Mesenchymal stem cell (in vitro differentiated cells and primary cell): ENCODE data around the gene RILP.

ENCODE experiments used
- DNase-seq: peaks from one replicate; pipeline ENCODE4 v3.0.0-alpha.2; 2013
- H2AFZ ChIP-seq: one replicate; pipeline ENCODE4 v1.6.1; 2013; ENCODE audit warnings: low read depth, mild to moderate bottlenecking, control low read depth, inconsistent platforms, low read length, moderate library complexity
- H2AK5ac ChIP-seq: 2 replicates; pipeline ENCODE4 v1.6.1; 2013; ENCODE audit warnings: low read length, moderate library complexity, mild to moderate bottlenecking, inconsistent platforms; ENCODE audit not compliant: severe bottlenecking
- H2BK120ac ChIP-seq: one replicate; pipeline ENCODE4 v1.6.1; 2013; ENCODE audit warnings: low read depth, mild to moderate bottlenecking, inconsistent platforms, low read length, moderate library complexity
- H2BK12ac ChIP-seq, 2 experiments: one replicate each; pipeline ENCODE4 v1.6.1; 2013; ENCODE audit warnings: inconsistent platforms in 2 of 2, low read length in 2 of 2, mild to moderate bottlenecking in 2 of 2, moderate library complexity in 2 of 2, control low read depth in 1 of 2
- H2BK15ac ChIP-seq: one replicate; pipeline ENCODE4 v1.6.1; 2013; ENCODE audit warnings: mild to moderate bottlenecking, low read depth, inconsistent platforms; ENCODE audit not compliant: poor library complexity, severe bottlenecking
- H2BK5ac ChIP-seq: 2 replicates; pipeline ENCODE4 v1.6.1; 2013; ENCODE audit warnings: low read depth, mild to moderate bottlenecking, low read length, control low read depth, inconsistent platforms; ENCODE audit not compliant: poor library complexity, severe bottlenecking
- H3K14ac ChIP-seq, 2 experiments: one replicate each; pipeline ENCODE4 v1.6.1; 2013; ENCODE audit warnings: inconsistent platforms in 2 of 2, low read length in 2 of 2, control low read depth in 1 of 2, mild to moderate bottlenecking in 1 of 2, moderate library complexity in 1 of 2
- H3K18ac ChIP-seq, 2 experiments: one replicate each; pipeline ENCODE4 v1.6.1; 2013; ENCODE audit warnings: inconsistent platforms in 2 of 2, low read length in 2 of 2, control low read depth in 1 of 2, low read depth in 1 of 2, mild to moderate bottlenecking in 1 of 2
- H3K23ac ChIP-seq, 2 experiments: one replicate each; pipeline ENCODE4 v1.6.1; 2013; ENCODE audit warnings: inconsistent platforms in 2 of 2, low read length in 2 of 2, mild to moderate bottlenecking in 2 of 2, moderate library complexity in 2 of 2, control low read depth in 1 of 2
- H3K27ac ChIP-seq: 2 replicates; pipeline ENCODE4 v1.5.1; 2013; ENCODE audit warnings: mild to moderate bottlenecking, moderate library complexity, low read length, control low read depth, inconsistent platforms; ENCODE audit not compliant: poor library complexity, severe bottlenecking
- H3K27me3 ChIP-seq, 2 experiments: 2 replicates each; pipeline versions ENCODE4 v1.6.1 to v1.7.0; 2013; ENCODE audit warnings: low read length in 2 of 2, mild to moderate bottlenecking in 2 of 2, moderate library complexity in 2 of 2, control low read depth in 1 of 2, inconsistent platforms in 1 of 2; ENCODE audit not compliant: control insufficient read depth in 1 of 2, insufficient read depth in 1 of 2
- H3K36me3 ChIP-seq, 2 experiments: 2 replicates each; pipeline versions ENCODE4 v1.6.1 to v1.7.0; 2013; ENCODE audit warnings: low read length in 2 of 2, control low read depth in 1 of 2, inconsistent platforms in 1 of 2, low read depth in 1 of 2, mild to moderate bottlenecking in 1 of 2; ENCODE audit not compliant: insufficient read depth in 2 of 2, control insufficient read depth in 1 of 2
- H3K4ac ChIP-seq, 2 experiments: one replicate each; pipeline ENCODE4 v1.6.1; 2013; ENCODE audit warnings: inconsistent platforms in 2 of 2, low read length in 2 of 2, mild to moderate bottlenecking in 2 of 2, moderate library complexity in 2 of 2, control low read depth in 1 of 2, low read depth in 1 of 2
- H3K4me1 ChIP-seq: 2 replicates; pipeline ENCODE4 v1.6.1; 2013; ENCODE audit warnings: low read depth, low read length, control low read depth; ENCODE audit not compliant: control insufficient read depth, insufficient read depth
- H3K4me2 ChIP-seq: 2 replicates; pipeline ENCODE4 v1.6.1; 2013; ENCODE audit warnings: low read length, mild to moderate bottlenecking, inconsistent platforms; ENCODE audit not compliant: poor library complexity, severe bottlenecking
- H3K4me3 ChIP-seq, 2 experiments: 2 replicates each; pipeline versions ENCODE4 v1.5.1 to v1.7.0; 2013; ENCODE audit warnings: low read length in 2 of 2, mild to moderate bottlenecking in 2 of 2, control low read depth in 1 of 2, low read depth in 1 of 2; ENCODE audit not compliant: insufficient read depth in 1 of 2
- H3K79me1 ChIP-seq: replicated peaks from 2 replicates; pipeline ENCODE4 v1.6.1; 2013; ENCODE audit warnings: mild to moderate bottlenecking, control low read depth, low read length, inconsistent platforms; ENCODE audit not compliant: poor library complexity, severe bottlenecking
- H3K9ac ChIP-seq: 2 replicates; pipeline ENCODE4 v1.7.0; 2013; ENCODE audit warnings: mild to moderate bottlenecking, low read length, moderate library complexity
- H3K9me3 ChIP-seq: 2 replicates; pipeline ENCODE4 v1.7.0; 2013; ENCODE audit warnings: mild to moderate bottlenecking, low read length; ENCODE audit not compliant: control insufficient read depth
- H4K8ac ChIP-seq: one replicate; pipeline ENCODE4 v1.6.1; 2013; ENCODE audit warnings: inconsistent platforms, mild to moderate bottlenecking, low read length, moderate library complexity
- H4K91ac ChIP-seq: one replicate; pipeline ENCODE4 v1.6.1; 2013; ENCODE audit warnings: mild to moderate bottlenecking, low read length, inconsistent platforms
- WGBS: methylation state at CpG from one replicate; pipeline ENCODE4 v1.1.7; 2013; ENCODE audit warnings: mixed read lengths; 5-methylcytosine and 5-hydroxymethylcytosine counted together

RILP gene

GRCh38 chr17:1638624-1639300, 10.9 kb downstream of the RILP start:
- Histone ChIP-seq H3K4me1 (peaks cover 10% of the 10 kb centered on the region), H3K79me1 (no peaks in the 10 kb centered on the region), H3K36me3 (peaks cover 0 to 6% of the 10 kb centered on the region in 2 experiments), H3K9ac (no peak overlapping the region), H3K27me3 (peaks cover 0 to 7% of the 10 kb centered on the region in 2 experiments), H3K14ac (no peak overlapping the region), H3K4ac (no peak overlapping the region), H4K91ac (no peak overlapping the region), H3K4me3 (no peak overlapping the region), H3K27ac (no peak overlapping the region), H2BK15ac (peak overlapping the region; percentile 19), H4K8ac (no peak overlapping the region), H3K18ac (no peak overlapping the region), H2AK5ac (no peak overlapping the region), H2BK120ac (no peak overlapping the region), H3K23ac (no peak overlapping the region), H2BK12ac (no peak overlapping the region), H3K9me3 (no peaks in the 10 kb centered on the region), H3K4me2 (no peak overlapping the region), H2AFZ (no peak overlapping the region), H2BK5ac (no peak overlapping the region)
- 76% methylated on average over 17 of the region's 19 CpGs for WGBS
- DNase-seq, result no peak

DNA sequence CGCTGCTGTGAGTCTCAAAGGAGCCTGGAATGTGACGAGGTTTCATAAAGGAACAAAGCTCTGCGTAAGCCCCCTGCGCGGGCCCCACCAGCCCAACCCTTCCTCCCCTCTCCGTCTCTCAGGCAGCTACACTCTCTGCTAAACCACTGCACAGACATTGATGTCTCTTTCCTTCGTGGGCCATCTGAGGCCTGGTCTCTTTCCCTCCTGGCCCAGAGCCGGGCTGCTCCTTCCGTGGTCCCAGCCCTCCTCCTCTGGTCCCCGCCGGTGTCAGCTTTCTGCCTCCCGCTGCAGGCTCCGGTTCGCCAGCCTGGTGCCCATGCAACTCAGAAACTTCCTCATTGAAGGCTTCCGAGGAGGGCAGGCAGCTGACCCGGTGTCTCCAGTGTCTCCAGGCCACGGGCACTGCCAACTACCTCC, 11.5 kb downstream of the RILP start:
- no peak overlapping the region for H3K23ac ChIP-seq
- 85% methylated on average over 17 of the region's 17 CpGs for WGBS
- H3K14ac ChIP-seq, result no peak overlapping the region
- H2BK15ac ChIP-seq, result no peak overlapping the region
- H2BK120ac ChIP-seq, result no peak overlapping the region
- H3K4me1 ChIP-seq, result peaks cover 4% of the 10 kb centered on the region
- DNase-seq, result no peak
- H3K27ac ChIP-seq, result no peak overlapping the region
- no peak overlapping the region for H2BK5ac ChIP-seq
- no peak overlapping the region for H2AK5ac ChIP-seq
- H4K8ac ChIP-seq, result no peak overlapping the region
- no peak overlapping the region for H3K4ac ChIP-seq
- H4K91ac ChIP-seq, result no peak overlapping the region
- peaks cover 0 to 6% of the 10 kb centered on the region in 2 experiments for H3K36me3 ChIP-seq
- H3K9me3 ChIP-seq, result no peaks in the 10 kb centered on the region
- no peak overlapping the region for H3K9ac ChIP-seq
- no peaks in the 10 kb centered on the region for H3K79me1 ChIP-seq
- no peak overlapping the region for H3K4me2 ChIP-seq
- H2AFZ ChIP-seq, result no peak overlapping the region
- no peak overlapping the region for H3K4me3 ChIP-seq
- no peak overlapping the region for H2BK12ac ChIP-seq
- H3K27me3 ChIP-seq, result peaks cover 0 to 7% of the 10 kb centered on the region in 2 experiments
- no peak overlapping the region for H3K18ac ChIP-seq

DNA sequence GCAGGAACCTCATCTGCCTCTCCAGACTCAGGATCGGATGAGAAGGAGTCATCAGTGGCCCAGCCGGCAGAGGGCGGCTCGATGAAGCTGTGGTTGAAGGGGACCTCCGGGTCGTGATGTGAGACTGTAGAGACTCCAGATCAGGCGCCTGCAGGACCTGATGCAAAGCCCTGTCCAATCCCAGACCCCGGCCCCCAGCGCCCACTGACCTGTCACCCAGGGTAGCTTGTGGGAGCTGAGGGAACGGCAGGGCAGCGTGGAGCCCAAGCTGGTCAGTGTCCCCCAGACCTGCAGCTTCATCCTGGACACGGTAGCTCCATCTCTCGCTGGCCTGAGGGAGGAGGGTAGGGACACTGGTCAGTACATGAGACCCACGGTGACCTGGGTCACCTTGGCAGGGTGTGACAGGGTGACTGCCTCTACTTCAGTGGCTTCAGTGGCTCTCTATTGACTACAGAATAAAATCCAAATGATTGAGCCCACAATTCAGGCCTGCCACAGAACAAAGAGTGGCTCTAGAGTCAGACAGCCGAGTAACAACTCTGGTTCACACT, 12.9 kb downstream of the RILP start:
- H2BK12ac ChIP-seq, result no peak overlapping the region
- H3K14ac ChIP-seq, result no peak overlapping the region
- no peak overlapping the region for H3K4me2 ChIP-seq
- no peak overlapping the region for H2AFZ ChIP-seq
- no peak overlapping the region for H3K27ac ChIP-seq
- no peak overlapping the region for H3K23ac ChIP-seq
- H3K79me1 ChIP-seq, result no peaks in the 10 kb centered on the region
- H4K91ac ChIP-seq, result no peak overlapping the region
- H2BK15ac ChIP-seq, result no peak overlapping the region
- H3K4me1 ChIP-seq, result peaks cover 3% of the 10 kb centered on the region
- H3K4me3 ChIP-seq, result no peak overlapping the region
- H2BK120ac ChIP-seq, result no peak overlapping the region
- H3K9ac ChIP-seq, result no peak overlapping the region
- H3K4ac ChIP-seq, result no peak overlapping the region
- H2BK5ac ChIP-seq, result no peak overlapping the region
- 82% methylated on average over 15 of the region's 15 CpGs for WGBS
- H3K27me3 ChIP-seq, result peaks cover 0 to 8% of the 10 kb centered on the region in 2 experiments
- no peak overlapping the region for H4K8ac ChIP-seq
- no peak for DNase-seq
- H3K36me3 ChIP-seq, result peaks cover 0 to 6% of the 10 kb centered on the region in 2 experiments
- H3K9me3 ChIP-seq, result no peaks in the 10 kb centered on the region
- H3K18ac ChIP-seq, result no peak overlapping the region
- no peak overlapping the region for H2AK5ac ChIP-seq

DNA sequence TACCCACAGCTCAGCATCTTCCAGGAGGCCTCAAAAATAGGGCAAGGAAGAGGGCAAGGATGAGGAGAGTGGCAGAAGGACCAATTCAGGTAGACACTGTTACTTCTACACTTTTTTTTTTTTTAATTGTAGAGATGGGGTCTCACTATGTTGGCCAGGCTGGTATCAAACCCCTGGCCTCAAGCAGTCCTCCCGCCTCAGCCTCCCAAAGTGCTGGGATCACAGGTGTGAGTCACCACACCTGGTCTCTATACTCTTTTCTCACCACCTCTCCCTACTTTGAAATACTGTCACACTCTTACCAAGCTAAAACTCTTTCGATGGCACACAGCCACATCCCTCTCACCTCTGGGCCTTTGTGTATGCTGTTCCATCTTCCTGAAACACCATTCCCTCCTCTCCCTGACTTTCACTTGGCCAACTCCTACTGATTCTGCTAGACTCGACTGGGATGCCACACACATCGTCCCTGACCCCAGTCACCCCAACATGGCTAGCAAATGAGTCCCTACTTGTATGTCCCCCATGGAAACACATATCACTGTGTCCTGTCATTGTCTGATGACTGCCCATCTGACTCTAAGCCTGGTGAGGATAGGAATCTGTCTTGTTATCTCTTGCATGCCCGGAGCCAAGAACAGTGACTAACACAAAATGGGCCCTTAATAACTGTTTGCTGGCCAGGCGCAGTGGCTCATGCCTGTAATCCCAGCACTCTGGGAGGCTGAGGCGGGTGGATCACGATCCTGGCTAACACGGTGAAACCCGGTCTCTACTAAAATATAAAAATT, 13.8 kb downstream of the RILP start:
- H3K14ac ChIP-seq, result no peak overlapping the region
- WGBS, result 85% methylated on average over 10 of the region's 10 CpGs

More for the DNA sequence above, 13.8 kb downstream of the RILP start:
- no peak overlapping the region for H2AK5ac ChIP-seq
- H3K4ac ChIP-seq, result no peak overlapping the region
- no peak overlapping the region for H3K27ac ChIP-seq
- no peak overlapping the region for H3K23ac ChIP-seq
- no peak overlapping the region for H2AFZ ChIP-seq
- H3K9me3 ChIP-seq, result no peaks in the 10 kb centered on the region
- no peak overlapping the region for H3K18ac ChIP-seq
- H3K9ac ChIP-seq, result no peak overlapping the region
- no peak overlapping the region for H4K91ac ChIP-seq
- no peak overlapping the region for H2BK15ac ChIP-seq
- peaks cover 0 to 8% of the 10 kb centered on the region in 2 experiments for H3K27me3 ChIP-seq
- H4K8ac ChIP-seq, result no peak overlapping the region
- no peak overlapping the region for H2BK120ac ChIP-seq
- DNase-seq, result no peak
- H3K4me2 ChIP-seq, result no peak overlapping the region
- no peak overlapping the region for H2BK5ac ChIP-seq
- peaks cover 0 to 6% of the 10 kb centered on the region in 2 experiments for H3K36me3 ChIP-seq
- no peak overlapping the region for H3K4me3 ChIP-seq
- H3K79me1 ChIP-seq, result no peaks in the 10 kb centered on the region
- peaks cover 3% of the 10 kb centered on the region for H3K4me1 ChIP-seq
- H2BK12ac ChIP-seq, result no peak overlapping the region
